ENCODE results near the gene PUM1. TPM values are rescaled to one million over a fixed set of nuclear protein-coding genes. Genes with fewer than 3 reads are reported as not detected.

The PUM1 gene
- total RNA-seq, 4 donors from 2014 or later: 71.7 to 112 (median 83.0) TPM

DNA sequence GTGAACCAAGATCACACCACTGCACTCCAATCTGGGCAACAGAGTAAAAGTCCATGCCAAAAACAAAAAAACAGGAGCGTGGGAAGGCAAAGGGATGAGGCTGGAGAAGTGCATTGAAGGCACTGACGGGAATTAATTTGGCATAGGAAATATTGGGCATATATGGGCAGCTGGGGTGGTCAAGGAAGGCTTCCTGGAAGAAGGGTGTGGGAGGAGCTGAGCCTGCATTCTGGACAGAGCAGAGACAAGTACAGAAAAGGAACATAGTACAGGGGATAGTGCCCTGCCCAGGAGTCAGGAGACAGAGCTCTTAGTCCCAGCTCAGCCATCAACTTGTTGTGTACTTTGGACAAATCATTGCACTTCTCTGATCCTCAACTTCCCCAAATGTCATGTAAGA is 168.6 kb downstream of the PUM1 start:
- peaks cover 37 to 97% (median 91%) of the 10 kb centered on the region in 4 donors for H3K4me1 ChIP-seq
- no peak for TF ChIP-seq POLR2A (IDR thresholded peaks at IDR 0.05; ENCODE audit: low read depth)
- TF ChIP-seq POLR2AphosphoS5 (IDR thresholded peaks at IDR 0.05): peak; percentile 14 to 43
- TF ChIP-seq, protein P1, sequence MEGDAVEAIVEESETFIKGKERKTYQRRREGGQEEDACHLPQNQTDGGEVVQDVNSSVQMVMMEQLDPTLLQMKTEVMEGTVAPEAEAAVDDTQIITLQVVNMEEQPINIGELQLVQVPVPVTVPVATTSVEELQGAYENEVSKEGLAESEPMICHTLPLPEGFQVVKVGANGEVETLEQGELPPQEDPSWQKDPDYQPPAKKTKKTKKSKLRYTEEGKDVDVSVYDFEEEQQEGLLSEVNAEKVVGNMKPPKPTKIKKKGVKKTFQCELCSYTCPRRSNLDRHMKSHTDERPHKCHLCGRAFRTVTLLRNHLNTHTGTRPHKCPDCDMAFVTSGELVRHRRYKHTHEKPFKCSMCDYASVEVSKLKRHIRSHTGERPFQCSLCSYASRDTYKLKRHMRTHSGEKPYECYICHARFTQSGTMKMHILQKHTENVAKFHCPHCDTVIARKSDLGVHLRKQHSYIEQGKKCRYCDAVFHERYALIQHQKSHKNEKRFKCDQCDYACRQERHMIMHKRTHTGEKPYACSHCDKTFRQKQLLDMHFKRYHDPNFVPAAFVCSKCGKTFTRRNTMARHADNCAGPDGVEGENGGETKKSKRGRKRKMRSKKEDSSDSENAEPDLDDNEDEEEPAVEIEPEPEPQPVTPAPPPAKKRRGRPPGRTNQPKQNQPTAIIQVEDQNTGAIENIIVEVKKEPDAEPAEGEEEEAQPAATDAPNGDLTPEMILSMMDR (IDR thresholded peaks at IDR 0.05): no peak
- no peak for TF ChIP-seq EP300 (IDR thresholded peaks at IDR 0.05)
- H3K27me3 ChIP-seq: no peaks in the 10 kb centered on the region
- no peaks in the 10 kb centered on the region for H3K9me3 ChIP-seq
- intact Hi-C loops (cut with DNase I): no loop called here
- no peaks in the 10 kb centered on the region for H3K36me3 ChIP-seq
- DNase-seq (ENCODE audit: extremely low spot score): no peak
- H3K27ac ChIP-seq (replicated peaks in 1 of 4): peak overlapping the region; percentile 74 to 94 (median 82)
- 64% methylated on average over 2 of the region's 2 CpGs for WGBS
- H3K4me3 ChIP-seq: no peak overlapping the region

DNA sequence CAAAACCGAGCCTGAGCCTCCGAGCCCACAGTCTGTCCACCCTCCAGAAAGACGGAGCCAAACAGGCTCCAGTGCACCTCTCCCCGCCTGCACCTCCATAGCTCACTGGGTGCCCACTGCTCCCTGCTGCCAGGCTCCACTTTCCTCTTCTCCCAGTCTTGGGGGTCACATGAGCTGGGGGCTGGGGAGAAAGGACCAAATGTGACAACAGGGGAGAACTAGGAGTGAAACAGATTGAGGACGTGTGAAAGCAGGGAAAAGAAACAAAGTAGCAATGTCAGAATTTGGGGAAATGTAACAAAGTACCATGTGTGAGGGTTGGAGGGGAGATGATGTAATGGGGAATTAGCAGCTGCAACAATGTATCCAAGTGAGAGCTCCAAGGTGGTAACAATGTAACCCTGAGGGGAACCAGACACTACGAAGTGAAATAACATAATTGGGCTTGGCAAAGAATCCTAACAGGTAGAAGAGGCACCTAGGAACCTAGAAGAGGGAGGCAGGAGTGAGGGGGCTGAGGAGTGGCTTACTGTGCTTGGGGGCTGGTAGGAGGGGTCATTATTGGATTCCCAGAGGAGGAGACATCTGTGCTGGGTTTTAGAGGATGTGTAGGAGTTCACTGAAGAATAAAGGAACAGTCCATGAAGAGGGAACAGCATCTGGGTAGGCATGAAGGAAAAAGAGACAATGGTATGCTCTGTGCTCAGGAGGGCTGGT is 169.4 kb downstream of the PUM1 start:
- Histone ChIP-seq H3K4me1 (peaks cover 32 to 97% (median 91%) of the 10 kb centered on the region in 4 donors), H3K4me3 (no peak overlapping the region), H3K36me3 (no peaks in the 10 kb centered on the region), H3K9me3 (no peaks in the 10 kb centered on the region), H3K27ac (replicated peaks in 1 of 4) (peak overlapping the region; percentile 74 to 94 (median 82)), H3K27me3 (no peaks in the 10 kb centered on the region)
- no peak for DNase-seq (ENCODE audit: extremely low spot score)
- WGBS: 45% methylated on average over 6 of the region's 6 CpGs
- intact Hi-C loops (cut with DNase I): no loop called here
- TF ChIP-seq POLR2AphosphoS5 (IDR thresholded peaks at IDR 0.05) (no peak), EP300 (IDR thresholded peaks at IDR 0.05) (no peak), POLR2A (IDR thresholded peaks at IDR 0.05; ENCODE audit: low read depth) (no peak)
- TF ChIP-seq, protein P1 (IDR thresholded peaks at IDR 0.05): no peak

DNA sequence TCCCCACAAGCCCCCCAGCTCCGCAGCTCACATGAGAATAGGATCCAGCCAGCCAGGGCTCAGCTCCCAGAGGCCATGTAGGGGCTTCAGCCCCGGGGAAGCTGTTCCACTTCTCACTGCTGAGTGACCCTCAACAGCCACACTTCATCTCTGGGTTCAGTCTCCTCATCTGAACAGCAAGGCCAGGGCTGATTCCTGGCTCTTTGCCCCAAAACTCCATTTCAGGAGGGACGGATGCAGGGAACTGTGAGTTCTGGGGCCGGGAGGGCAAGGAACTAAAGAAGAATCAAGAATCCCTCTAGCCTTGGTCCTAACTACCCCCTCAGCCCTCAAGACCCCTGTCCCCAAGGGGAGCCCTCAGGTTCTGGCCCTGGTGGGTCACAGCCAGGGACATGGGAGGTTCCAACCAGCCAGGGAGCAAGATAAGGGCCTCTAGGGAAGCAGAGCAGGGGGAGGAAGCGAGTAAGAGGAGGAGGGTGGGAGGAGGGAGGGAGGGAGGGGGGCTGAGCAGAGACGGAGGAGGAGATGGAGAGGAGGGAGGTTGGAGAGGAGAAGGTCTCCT is 170.1 kb downstream of the PUM1 start:
- no peak for DNase-seq (ENCODE audit: extremely low spot score)
- TF ChIP-seq, protein P1 (IDR thresholded peaks at IDR 0.05): no peak
- TF ChIP-seq EP300 (IDR thresholded peaks at IDR 0.05): no peak
- TF ChIP-seq POLR2AphosphoS5 (IDR thresholded peaks at IDR 0.05): no peak
- TF ChIP-seq POLR2A (IDR thresholded peaks at IDR 0.05; ENCODE audit: low read depth): no peak
- Histone ChIP-seq H3K27ac (replicated peaks in 1 of 4) (peak overlapping the region; percentile 74 to 94 (median 82)), H3K27me3 (no peaks in the 10 kb centered on the region), H3K4me1 (peaks cover 34 to 97% (median 91%) of the 10 kb centered on the region in 4 donors), H3K9me3 (no peaks in the 10 kb centered on the region), H3K36me3 (no peaks in the 10 kb centered on the region), H3K4me3 (no peak overlapping the region)
- 45% methylated on average over 6 of the region's 6 CpGs for WGBS
- intact Hi-C loops (cut with DNase I): no loop called here

DNA sequence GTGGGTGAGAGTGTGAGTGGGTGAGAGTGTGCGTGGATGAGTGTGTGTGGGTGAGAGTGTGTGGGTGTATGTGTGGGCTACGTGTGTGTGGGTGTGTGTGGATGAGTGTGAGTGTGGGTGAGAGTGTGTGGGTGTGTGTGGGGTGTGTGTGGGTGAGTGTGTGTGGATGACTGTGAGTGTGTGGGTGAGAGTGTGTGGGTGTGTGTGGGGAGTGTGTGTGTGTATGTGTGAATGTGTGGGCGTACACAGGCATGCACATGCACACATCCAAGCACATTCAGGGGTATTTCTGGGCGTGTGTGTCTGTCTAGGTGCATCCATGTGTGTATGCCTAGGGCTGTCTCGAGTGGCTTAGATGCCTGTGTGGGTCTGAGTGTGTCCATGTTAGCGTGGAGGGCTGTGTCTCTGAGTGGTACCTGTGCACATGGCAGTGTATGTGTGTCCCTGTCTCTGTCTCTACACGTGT is 171.0 kb downstream of the PUM1 start:
- Histone ChIP-seq H3K4me3 (no peak overlapping the region), H3K27me3 (no peaks in the 10 kb centered on the region), H3K4me1 (peaks cover 34 to 97% (median 93%) of the 10 kb centered on the region in 4 donors), H3K36me3 (no peaks in the 10 kb centered on the region), H3K9me3 (no peaks in the 10 kb centered on the region), H3K27ac (replicated peaks in 1 of 4) (peak overlapping the region; percentile 74 to 94 (median 82))
- WGBS: 64% methylated on average over 6 of the region's 7 CpGs
- no peak for DNase-seq (ENCODE audit: extremely low spot score)
- intact Hi-C loops (cut with DNase I): no loop called here
- TF ChIP-seq, protein P1 (IDR thresholded peaks at IDR 0.05): no peak
- TF ChIP-seq POLR2AphosphoS5 (IDR thresholded peaks at IDR 0.05) (no peak), POLR2A (IDR thresholded peaks at IDR 0.05; ENCODE audit: low read depth) (no peak), EP300 (IDR thresholded peaks at IDR 0.05) (no peak)

All from esophagus muscularis mucosa (tissue), 4 donors.